ENCODE results near the gene ACKR2. TPM values are rescaled to one million over a fixed set of nuclear protein-coding genes. Genes with fewer than 3 reads are reported as not detected.

The ACKR2 gene
- total and polyA plus RNA-seq, 2 donors (not counting 3 experiments of a cell fraction or from before 2014, with no cell fraction given), result 0.01 TPM; not detected in 1

- no peak for TF ChIP-seq POLR2A (IDR thresholded peaks at IDR 0.05; ENCODE audit: low read depth, low read length)
- TF ChIP-seq GATA2 (IDR thresholded peaks at IDR 0.05; ENCODE audit: insufficient read depth, insufficient read length, low read depth, low read length), result no peak
- TF ChIP-seq CTCF (IDR thresholded peaks at IDR 0.05; ENCODE audit: extremely low read depth in 1 of 2, insufficient read depth in 1 of 2, low read depth in 1 of 2, low read length in 2 of 2), result no peak
- no peak for TF ChIP-seq EZH2 (IDR thresholded peaks at IDR 0.05; ENCODE audit: borderline replicate concordance, low read depth, low read length, severe bottlenecking)
- no peak for TF ChIP-seq POLR2AphosphoS5 (IDR thresholded peaks at IDR 0.05; ENCODE audit: insufficient read depth, low read depth, low read length)
- TF ChIP-seq MYC (IDR thresholded peaks at IDR 0.05; ENCODE audit: low read depth, low read length), result no peak
- no peak for TF ChIP-seq FOS (IDR thresholded peaks at IDR 0.05; ENCODE audit: borderline replicate concordance, insufficient read depth, low read length)
- no peak for TF ChIP-seq MAX (IDR thresholded peaks at IDR 0.05; ENCODE audit: insufficient read depth, insufficient read length)
- no peak for TF ChIP-seq JUN (IDR thresholded peaks at IDR 0.05; ENCODE audit: borderline replicate concordance, insufficient read depth, insufficient read length, low read depth)
- Histone ChIP-seq H3K27ac (ENCODE audit: insufficient read depth, low read depth, low read length) (no peak overlapping the region), H3K79me2 (ENCODE audit: control insufficient read depth, insufficient read depth, low read length) (no peaks in the 10 kb centered on the region), H3K36me3 (ENCODE audit: control insufficient read depth in 2 of 2, extremely low read depth in 1 of 2, insufficient read depth in 2 of 2, low read length in 2 of 2) (no peaks in the 10 kb centered on the region), H4K20me1 (replicated peaks; ENCODE audit: control insufficient read depth, extremely low read depth, insufficient read depth, low read length) (no peaks in the 10 kb centered on the region), H3K4me1 (ENCODE audit: control insufficient read depth, extremely low read depth, insufficient read depth, low read length) (no peaks in the 10 kb centered on the region), H3K9ac (replicated peaks; ENCODE audit: extremely low read depth, insufficient read depth, low read length) (no peak overlapping the region), H3K4me2 (ENCODE audit: insufficient read depth, low read length) (no peak overlapping the region), H3K9me1 (replicated peaks; ENCODE audit: control insufficient read depth, extremely low read depth, insufficient read depth, low read length) (no peaks in the 10 kb centered on the region), H2AFZ (ENCODE audit: low read depth, low read length) (no peak overlapping the region), H3K27me3 (ENCODE audit: control insufficient read depth in 2 of 2, insufficient read depth in 2 of 2, low read length in 2 of 2) (peaks cover 1 to 7% of the 10 kb centered on the region in 2 experiments), H3K4me3 (replicated peaks in 1 of 3; ENCODE audit: insufficient read depth in 1 of 3, low read depth in 1 of 3, low read length in 3 of 3) (no peak overlapping the region), H3K9me3 (replicated peaks; ENCODE audit: control insufficient read depth, insufficient read depth, low read length) (no peaks in the 10 kb centered on the region)
- intact Hi-C loops (cut with micrococcal nuclease) (no loop called here), dilution Hi-C loops (cut with MboI; ENCODE audit: extremely low pct_ligation_motif_present, low sequenced_read_pairs) (no loop called here)
- DNase-seq (ENCODE audit: low read depth, low spot score), result no peak
- POLR2A ChIA-PET, result no interaction called here
- CTCF ChIA-PET, result interaction anchor here (0.7 kb wide), 2 partner anchors 17 to 106 kb away, joined by 3 read pairs; no protein-coding TSS in a partner anchor
- no peak for FAIRE-seq
- BruUV-seq (replicated peaks), result no TSS peak
These were observed 46.5 kb downstream of the ACKR2 start for GRCh38 chr3:42855547-42856380.

Measured in endothelial cell of umbilical vein (primary cell).